GM18873 (cell line): ENCODE results near the gene TCEA3.
A peak's percentile ranks its signal among the peaks of the same experiment; 100 is the strongest.

Experiments
- ATAC-seq: cut with Tn5 transposase; IDR thresholded peaks from one replicate; pipeline ENCODE4 v1.9.1; 2021; ENCODE audit warnings: mild to moderate bottlenecking, moderate library complexity, moderate number of reproducible peaks; ENCODE audit not compliant: unreplicated experiment, low FRiP score

TCEA3 gene

GRCh38 chr1:23370330-23370708 lies 54.2 kb downstream of the TCEA3 start:
- no peak for ATAC-seq

- ATAC-seq: no peak
Measured at GRCh38 chr1:23369335-23370013, 55.1 kb downstream of the TCEA3 start, which contains the start of gene ZNF436. Gene ZNF436, minus strand, starts transcription at chr1:23369836. Its CDS starts 1,831 bp downstream, at chr1:23368005.

DNA sequence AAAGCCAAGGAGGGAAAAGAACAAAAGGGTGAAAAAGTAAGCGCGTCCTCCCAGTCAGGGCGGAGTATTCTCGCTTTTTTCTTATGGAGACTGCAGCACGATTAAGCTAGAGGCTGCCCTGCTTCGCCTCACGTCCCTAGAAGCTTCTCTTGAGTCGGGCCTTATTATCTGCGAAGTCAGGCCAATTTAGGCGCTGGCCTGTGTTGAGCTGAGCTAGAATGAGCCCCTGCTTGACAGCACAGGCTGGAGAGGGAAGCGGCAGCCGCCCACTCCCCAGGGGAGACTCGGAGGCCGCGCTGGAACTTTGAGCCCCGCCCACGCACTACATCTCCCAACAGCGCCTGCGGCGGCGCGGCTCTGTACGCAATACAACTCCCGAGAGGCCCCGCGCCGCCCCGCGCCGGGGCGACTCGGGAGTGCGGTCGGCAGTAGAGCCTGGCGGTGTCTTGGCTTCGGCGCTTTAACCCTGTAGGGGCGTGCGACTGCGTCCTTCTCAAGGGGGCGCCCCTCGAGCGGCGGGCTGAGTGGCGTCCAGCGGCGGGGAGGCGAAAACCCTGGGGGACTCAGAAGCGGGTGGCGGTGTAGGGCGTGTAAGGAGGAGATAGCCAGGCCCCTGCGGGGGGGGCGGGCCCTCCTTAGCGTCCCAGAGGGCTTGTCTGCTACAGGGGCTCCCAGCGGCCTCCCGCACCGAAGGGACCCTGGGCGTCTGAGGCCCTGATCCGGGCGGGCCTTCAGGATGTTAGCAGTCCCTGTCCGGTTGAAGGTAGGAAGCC lies 55.8 kb downstream of the TCEA3 start:
- peak; percentile 48 for ATAC-seq

DNA sequence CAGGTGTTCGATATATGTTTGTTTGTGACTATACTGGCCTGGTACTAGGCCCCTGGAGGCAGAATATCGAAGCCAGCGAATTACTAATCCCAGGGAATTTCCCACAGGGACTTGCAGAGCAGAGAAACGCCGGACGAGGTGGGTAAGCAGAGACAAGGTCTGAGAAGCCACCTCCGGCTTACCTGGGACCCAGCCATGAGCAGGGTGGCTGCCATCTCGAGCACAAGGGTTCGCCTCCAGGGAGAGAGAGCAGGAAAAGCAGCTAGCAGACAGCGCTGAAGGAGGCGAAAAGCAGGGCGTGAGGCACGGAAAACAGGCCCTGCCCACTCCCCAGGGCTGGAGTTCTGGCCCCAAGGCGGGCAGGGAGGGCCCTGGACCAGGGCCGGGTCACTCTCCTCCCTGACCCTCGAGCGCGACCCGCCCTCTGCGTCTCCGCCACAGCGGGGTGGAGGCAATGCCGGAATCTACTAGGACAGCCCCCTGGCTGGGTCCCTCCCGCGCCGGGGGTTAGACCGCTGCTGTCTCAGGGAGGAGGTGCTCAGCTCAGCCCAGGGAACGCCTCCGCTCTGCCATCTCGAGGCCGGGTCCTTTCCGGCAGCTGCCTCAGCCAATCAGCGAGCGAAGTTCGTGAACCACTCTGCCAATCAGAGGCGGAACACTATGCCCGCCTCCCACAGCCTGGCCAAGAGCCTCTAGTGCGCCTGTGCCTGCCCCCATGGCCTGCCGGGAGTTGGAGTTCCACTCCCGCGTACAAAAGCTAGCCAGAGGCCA lies 56.6 kb downstream of the TCEA3 start:
- peak; percentile 94 for ATAC-seq

GRCh38 chr1:23367451-23367790 lies 57.1 kb downstream of the TCEA3 start:
- ATAC-seq: no peak

- ATAC-seq: no peak
Measured at GRCh38 chr1:23366598-23366997, 58.0 kb downstream of the TCEA3 start.

GRCh38 chr1:23366146-23366545 lies 58.4 kb downstream of the TCEA3 start:
- ATAC-seq: no peak

DNA sequence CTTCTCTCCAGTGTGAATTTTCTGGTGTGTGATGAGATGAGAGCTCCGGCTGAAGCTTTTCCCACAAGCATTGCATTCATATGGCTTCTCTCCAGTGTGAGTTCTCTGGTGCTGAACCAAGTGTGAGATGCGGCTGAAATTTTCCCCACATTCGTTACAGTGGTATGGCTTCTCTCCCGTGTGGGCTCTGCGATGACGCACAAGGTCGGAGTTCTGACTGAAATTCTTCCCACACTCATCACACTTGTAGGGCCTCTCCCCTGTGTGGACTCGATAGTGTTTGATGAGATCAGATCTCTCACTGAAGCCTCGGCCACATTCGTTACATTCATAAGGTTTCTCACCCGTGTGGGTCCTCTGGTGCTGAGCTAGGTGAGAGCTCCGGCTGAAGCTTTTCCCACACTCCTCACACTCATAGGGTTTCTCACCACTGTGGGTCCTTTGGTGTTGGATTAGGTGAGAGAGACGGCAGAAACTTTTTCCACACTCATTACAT lies 62.3 kb downstream of the TCEA3 start:
- ATAC-seq: no peak

- no peak for ATAC-seq
Measured at GRCh38 chr1:23358310-23358875, 66.2 kb downstream of the TCEA3 start.

DNA sequence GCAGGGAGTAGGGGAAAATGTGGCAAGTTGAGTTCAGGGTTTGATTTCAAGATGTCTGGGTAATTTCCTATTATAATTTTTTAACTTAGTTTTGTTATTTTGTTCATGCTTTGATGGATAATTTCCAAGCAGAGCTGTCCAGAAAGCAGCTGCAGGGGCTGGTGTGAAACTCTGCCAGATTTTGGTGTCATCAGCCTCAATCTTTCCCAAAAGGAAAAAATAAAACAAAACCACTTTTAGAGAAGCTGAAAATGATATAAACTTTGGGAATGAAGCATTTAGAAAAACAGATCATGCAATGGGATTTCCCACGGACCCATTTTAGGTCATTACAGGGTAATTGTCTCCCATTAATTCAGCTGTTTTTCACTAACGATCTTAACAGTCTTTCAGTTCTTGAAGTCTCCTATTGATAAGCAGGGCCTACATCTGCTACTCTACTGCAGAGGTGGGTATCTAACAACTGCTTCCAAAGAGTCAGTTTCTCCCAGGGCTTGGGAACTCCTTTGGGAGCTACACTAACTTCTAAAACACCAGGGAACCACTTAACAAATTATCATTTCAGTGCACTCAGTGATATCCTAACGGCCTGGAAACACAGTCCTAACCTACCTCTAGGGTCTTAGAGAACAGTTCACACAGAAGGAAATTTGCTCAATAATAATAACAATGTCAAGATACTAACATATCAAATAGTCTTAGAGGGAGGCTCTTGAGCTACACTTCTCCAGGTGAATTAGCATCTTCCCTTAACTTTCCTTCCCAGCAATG lies 67.2 kb downstream of the TCEA3 start:
- ATAC-seq: no peak

DNA sequence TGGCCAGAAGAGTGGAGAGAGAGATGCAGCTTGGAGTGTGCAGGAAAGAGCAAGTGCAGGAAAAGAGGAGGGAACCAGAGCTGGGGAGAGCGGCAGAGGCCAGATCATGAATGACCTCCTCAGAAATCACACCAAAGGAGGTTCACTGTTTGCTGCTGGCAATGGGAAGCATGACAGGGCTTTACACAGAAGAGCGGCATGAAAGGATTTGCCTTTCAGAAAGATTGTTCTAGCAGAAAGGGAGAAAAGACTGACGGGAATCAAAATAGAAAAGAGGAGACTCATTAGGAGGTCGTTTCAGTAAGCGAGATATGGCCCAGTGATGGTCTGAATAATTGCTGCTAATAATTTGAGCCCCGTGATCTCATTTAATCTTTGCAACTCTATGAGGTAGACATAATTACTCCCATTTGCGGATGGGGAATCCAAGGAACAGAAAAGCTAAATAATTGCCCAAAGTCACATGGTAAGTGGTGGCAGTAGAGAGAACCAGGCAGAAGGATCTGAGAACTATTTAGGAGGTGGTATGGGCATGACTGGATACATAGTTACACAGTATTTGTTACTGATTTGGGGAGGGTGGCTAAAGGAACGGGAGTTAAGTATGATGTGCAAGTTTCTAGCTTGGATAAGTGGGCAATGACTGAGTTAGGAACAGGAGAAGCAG lies 67.9 kb downstream of the TCEA3 start:
- ATAC-seq: no peak

- ATAC-seq: no peak
Measured at GRCh38 chr1:23354245-23354644, 70.3 kb downstream of the TCEA3 start.

GRCh38 chr1:23352096-23352695 lies 72.4 kb downstream of the TCEA3 start:
- ATAC-seq: no peak

DNA sequence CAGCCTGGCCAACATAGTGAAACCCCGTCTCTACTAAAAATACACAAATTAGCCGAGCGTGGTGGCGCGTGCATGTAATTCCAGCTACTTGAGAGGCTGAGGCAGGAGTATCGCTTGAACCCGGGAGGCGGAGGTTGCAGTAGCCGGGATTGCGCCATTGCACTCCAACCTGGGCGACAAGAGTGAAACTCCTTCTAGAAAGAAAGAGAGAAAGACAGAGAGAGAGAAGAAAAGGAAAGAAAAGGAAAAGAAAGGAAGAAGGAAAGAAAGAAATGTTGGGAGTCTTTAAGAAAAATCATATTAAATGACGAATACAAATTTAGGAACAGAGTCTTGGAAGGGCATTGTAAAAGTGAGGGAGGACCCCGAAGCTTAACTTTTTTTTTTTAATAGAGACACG lies 78.6 kb downstream of the TCEA3 start:
- no peak for ATAC-seq

DNA sequence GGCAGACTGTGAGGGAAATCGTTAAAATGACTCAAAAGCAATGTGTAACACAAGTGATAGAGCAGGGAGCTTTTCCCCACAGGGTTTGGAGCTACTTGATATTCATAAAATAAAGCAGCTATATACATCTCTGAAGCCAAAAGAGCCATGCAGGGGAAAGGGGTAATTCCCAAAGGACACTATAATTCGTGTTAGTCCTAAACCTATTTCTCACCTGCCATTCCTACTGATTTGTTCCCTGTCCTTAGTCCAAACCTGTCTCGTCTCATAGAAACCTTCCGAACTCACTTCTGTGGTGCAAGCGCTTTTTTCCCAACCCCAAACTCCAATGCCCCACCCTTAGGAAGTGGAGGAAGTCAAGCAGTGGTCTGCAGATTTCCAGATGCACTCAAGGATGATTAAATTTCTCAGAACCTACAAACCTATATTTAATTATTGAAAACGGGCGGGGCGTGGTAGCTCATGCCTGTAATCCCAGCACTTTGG lies 79.5 kb downstream of the TCEA3 start:
- ATAC-seq: no peak

GRCh38 chr1:23344111-23344986 lies 80.2 kb downstream of the TCEA3 start, which contains the start of gene HNRNPR:
Gene HNRNPR, minus strand, starts transcription at chr1:23344284. Its CDS starts 3,276 bp downstream, at chr1:23341008.
- peak; percentile 92 for ATAC-seq

- ATAC-seq: no peak
Measured at GRCh38 chr1:23343221-23344110, 81.1 kb downstream of the TCEA3 start.
